PC-3 (cell line): ENCODE measurements around the gene STARD7. TPM values are rescaled to one million over a fixed set of nuclear protein-coding genes. Genes with fewer than 3 reads are reported as not detected.
"Not testable (repeated sequence)": the region's sequence is repeated elsewhere in the genome, so short reads cannot be mapped to it uniquely, and the experiment has no call there.

Source experiments
- ATAC-seq: fragments of 200-7000 bp; cut with Tn5 transposase; 2 replicates; pipeline ENCODE4 v1.9.1; 2020; ENCODE audit warnings: mild to moderate bottlenecking, moderate library complexity
- BruUV-seq: library from RNA; stranded (reverse); fragments of 400-500 nt; replicated peaks from 2 replicates; lab custom pipeline; 2021; lab: Mats Ljungman, UMichigan
- CTCF ChIA-PET: fragments of 300-600 bp; sonication (Branson Sonifier 250); formaldehyde crosslinking; loops from one replicate; lab custom pipeline; 2022; ENCODE audit warnings: antibody characterized with exemption; lab: Charles Lee
- POLR2A ChIA-PET: fragments of 300-600 bp; sonication (Branson Sonifier 250); formaldehyde crosslinking; loops from one replicate; lab custom pipeline; 2022; ENCODE audit warnings: antibody characterized with exemption; ENCODE audit not compliant: unreplicated experiment; lab: Charles Lee
- DNase-seq: peaks from one replicate; pipeline ENCODE4 v3.0.0-alpha.2; 2015
- H2AFZ ChIP-seq: fragments of 300-600 bp; sonication (generic); 2 replicates; pipeline ENCODE4 v1.6.0; 2016; ENCODE audit warnings: antibody characterized with exemption, low read length
- H3F3A ChIP-seq: fragments of 300-600 bp; sonication (generic); one replicate; pipeline ENCODE4 v1.6.0; 2017; ENCODE audit warnings: antibody characterized with exemption, low read length, control low read depth, mild to moderate bottlenecking; ENCODE audit not compliant: unreplicated experiment
- H3K27ac ChIP-seq: fragments of 300-600 bp; sonication (generic); 2 replicates; pipeline ENCODE4 v1.5.1; 2016; ENCODE audit warnings: mild to moderate bottlenecking, low read length
- H3K27me3 ChIP-seq: fragments of 300-600 bp; sonication (generic); 2 replicates; pipeline ENCODE4 v1.6.1; 2016; ENCODE audit warnings: low read length, mixed read lengths
- H3K36me3 ChIP-seq: fragments of 300-600 bp; sonication (generic); 2 replicates; pipeline ENCODE4 v1.6.1; 2016; ENCODE audit warnings: low read depth, mixed run types, low read length, mixed read lengths
- H3K4me1 ChIP-seq: fragments of 300-600 bp; sonication (generic); 2 replicates; pipeline ENCODE4 v1.5.1; 2016; ENCODE audit warnings: low read length; ENCODE audit not compliant: insufficient read depth
- H3K4me2 ChIP-seq: fragments of 300-600 bp; sonication (generic); 2 replicates; pipeline ENCODE4 v1.6.0; 2016; ENCODE audit warnings: low read length
- H3K4me3 ChIP-seq: fragments of 300-600 bp; sonication (generic); 2 replicates; pipeline ENCODE4 v1.5.1; 2016; ENCODE audit warnings: mild to moderate bottlenecking, low read length, mixed read lengths
- H3K79me2 ChIP-seq: fragments of 300-600 bp; sonication (generic); 2 replicates; pipeline ENCODE4 v1.6.1; 2017; ENCODE audit warnings: low read length, mixed read lengths
- H3K9ac ChIP-seq: fragments of 300-600 bp; sonication (generic); 2 replicates; pipeline ENCODE4 v1.6.0; 2016; ENCODE audit warnings: mild to moderate bottlenecking, low read length
- H3K9me2 ChIP-seq: fragments of 300-600 bp; sonication (generic); replicated peaks from 2 replicates; pipeline ENCODE4 v1.6.1; 2016; ENCODE audit warnings: mixed run types, low read length, mixed read lengths
- H3K9me3 ChIP-seq: fragments of 300-600 bp; sonication (generic); 2 replicates; pipeline ENCODE4 v1.6.1; 2016; ENCODE audit warnings: low read length, mixed read lengths
- H4K20me1 ChIP-seq: fragments of 300-600 bp; sonication (generic); 2 replicates; pipeline ENCODE4 v1.6.1; 2016; ENCODE audit warnings: low read length, mixed read lengths
- CTCF ChIP-seq: fragments of 300-600 bp; sonication (generic); conservative IDR thresholded peaks from 2 replicates; pipeline ENCODE4 v1.5.1; 2017; ENCODE audit warnings: antibody characterized with exemption, low read depth, mild to moderate bottlenecking, low read length
- EZH2 ChIP-seq: fragments of 300-600 bp; sonication (generic); IDR thresholded peaks from one replicate; pipeline ENCODE4 v1.6.1; 2017; ENCODE audit warnings: antibody characterized with exemption, mild to moderate bottlenecking, low read length; ENCODE audit not compliant: unreplicated experiment
- EZH2phosphoT487 ChIP-seq: fragments of 300-600 bp; sonication (generic); IDR thresholded peaks from 2 replicates; pipeline ENCODE4 v1.6.1; 2018; ENCODE audit warnings: mild to moderate bottlenecking, antibody characterized with exemption, low read length, borderline replicate concordance
- intact Hi-C: fragments of 100-400 bp; cut with micrococcal nuclease; formaldehyde crosslinking; loops from 2 replicates; pipeline ENCODE4 v1.9.0; 2023
- total RNA-seq: library from RNA; depleted of rRNA; stranded (reverse); fragments of >200 nt; gene quantifications from 2 replicates; pipeline ENCODE4 v1.2.3, GENCODE V29; 2014

Gene STARD7
- total RNA-seq, 1 experiment from 2014 or later = 169 TPM

DNA sequence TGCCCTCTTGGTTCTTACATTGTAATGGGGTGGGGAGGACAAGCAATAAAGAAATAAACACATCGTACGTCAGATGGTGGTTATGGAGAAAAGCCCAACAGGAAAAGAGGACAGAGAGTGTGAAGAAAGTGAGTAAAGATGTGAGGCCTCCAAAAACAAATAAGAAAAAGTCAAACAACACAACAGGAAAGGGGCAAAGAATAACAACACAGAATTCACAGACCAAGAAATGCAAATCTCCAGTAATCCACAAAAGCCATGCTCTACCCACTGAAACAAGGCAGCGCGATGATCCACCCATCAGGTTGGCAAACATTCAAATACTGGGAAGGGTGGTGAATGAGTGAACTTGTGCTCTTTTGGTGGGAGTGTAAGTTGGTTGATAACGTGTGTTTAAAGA is 46.7 kb downstream of the STARD7 start:
- H3K27me3 ChIP-seq = no peaks in the 10 kb centered on the region
- intact Hi-C loops = no loop called here
- no peak overlapping the region for H2AFZ ChIP-seq
- H3K36me3 ChIP-seq = no peaks in the 10 kb centered on the region
- CTCF ChIA-PET = no interaction called here
- no peaks in the 10 kb centered on the region for H3K9me3 ChIP-seq
- H3K79me2 ChIP-seq = no peaks in the 10 kb centered on the region
- H3K27ac ChIP-seq = no peak overlapping the region
- H3K4me1 ChIP-seq = no peaks in the 10 kb centered on the region
- DNase-seq (no peak), ATAC-seq (no peak)
- H3K9ac ChIP-seq = no peak overlapping the region
- H4K20me1 ChIP-seq = no peaks in the 10 kb centered on the region
- no TSS peak for BruUV-seq
- no peak for TF ChIP-seq CTCF
- no peak for TF ChIP-seq EZH2phosphoT487
- no peak for TF ChIP-seq EZH2
- H3F3A ChIP-seq = no peaks in the 10 kb centered on the region
- no peak overlapping the region for H3K4me2 ChIP-seq
- H3K9me2 ChIP-seq = no peaks in the 10 kb centered on the region
- H3K4me3 ChIP-seq = no peak overlapping the region
- POLR2A ChIA-PET = no interaction called here

GRCh38 chr2:96160366-96160765 is 48.3 kb downstream of the STARD7 start:
- H3K4me3 ChIP-seq, H3K27me3 ChIP-seq, CTCF ChIA-PET, BruUV-seq, H3K27ac ChIP-seq, H3K9me3 ChIP-seq, H3K4me2 ChIP-seq, H3K9me2 ChIP-seq, intact Hi-C loops, H3F3A ChIP-seq, H3K4me1 ChIP-seq, H3K9ac ChIP-seq, DNase-seq, ATAC-seq, H3K36me3 ChIP-seq, H3K79me2 ChIP-seq, H4K20me1 ChIP-seq, H2AFZ ChIP-seq, POLR2A ChIA-PET: not testable (repeated sequence)

GRCh38 chr2:96159084-96159830 is 49.4 kb downstream of the STARD7 start:
- DNase-seq (no peak), ATAC-seq (no peak)
- ChIA-PET POLR2A (no interaction called here), CTCF (no interaction called here)
- TF ChIP-seq EZH2 (no peak), EZH2phosphoT487 (no peak), CTCF (no peak)
- Histone ChIP-seq H3F3A (no peaks in the 10 kb centered on the region), H3K4me3 (no peak overlapping the region), H3K9me2 (no peaks in the 10 kb centered on the region), H3K9ac (no peak overlapping the region), H3K4me2 (no peak overlapping the region), H3K36me3 (no peaks in the 10 kb centered on the region), H2AFZ (no peak overlapping the region), H3K27me3 (no peaks in the 10 kb centered on the region), H3K9me3 (no peaks in the 10 kb centered on the region), H3K79me2 (no peaks in the 10 kb centered on the region), H4K20me1 (no peaks in the 10 kb centered on the region), H3K4me1 (no peaks in the 10 kb centered on the region), H3K27ac (no peak overlapping the region)
- BruUV-seq = no TSS peak
- intact Hi-C loops = no loop called here
